ENCODE data around the gene PRMT5.

Gene PRMT5

DNA sequence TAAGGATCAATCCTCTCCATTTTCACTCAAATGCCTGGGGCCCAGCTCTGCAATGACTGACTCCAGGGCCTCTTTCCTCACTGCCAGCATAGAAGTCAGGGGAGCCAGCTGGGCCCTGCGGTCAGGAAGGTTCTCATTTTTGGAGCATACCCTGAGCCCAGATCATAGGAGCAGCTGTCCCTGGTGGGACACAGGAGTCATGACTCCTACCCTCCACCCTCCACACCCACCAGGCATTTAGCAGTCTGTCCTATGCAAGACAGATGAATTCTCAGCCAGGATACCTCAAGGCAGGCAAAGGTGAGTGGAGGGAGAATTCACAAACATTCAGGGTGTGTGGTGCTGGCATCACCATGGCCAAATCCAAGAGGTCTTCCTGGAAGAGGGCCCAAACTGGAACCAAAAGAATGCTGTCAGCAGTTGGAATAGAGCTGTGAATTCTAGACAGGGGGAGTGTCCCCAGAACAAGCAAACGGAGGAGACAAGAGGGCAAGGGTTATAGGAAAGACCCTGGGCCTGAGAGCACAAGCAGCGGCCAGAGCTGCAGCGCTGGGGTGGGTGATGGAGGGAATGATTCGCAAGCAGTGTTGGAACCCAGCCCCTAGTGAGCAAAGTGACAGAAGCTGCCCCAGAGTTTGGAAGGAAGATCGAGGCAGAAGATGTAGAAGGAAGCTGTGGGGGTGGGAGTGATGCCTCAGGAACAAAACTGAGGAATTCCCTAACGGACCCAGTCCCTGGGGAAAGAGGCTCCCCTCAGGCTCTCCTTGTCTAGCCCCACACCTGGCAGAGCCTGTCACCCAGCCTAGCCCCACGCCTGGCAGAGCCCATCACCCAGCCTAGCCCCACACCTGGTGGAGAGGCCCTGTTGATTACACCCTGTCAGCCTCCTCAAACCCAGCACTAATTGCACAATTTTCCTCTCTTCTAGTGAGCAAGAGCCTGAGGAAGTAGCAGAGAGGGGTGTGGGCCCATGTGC is 50.6 kb downstream of the PRMT5 start:
- DNase-seq (ENCODE audit: low spot score), result no peak

DNA sequence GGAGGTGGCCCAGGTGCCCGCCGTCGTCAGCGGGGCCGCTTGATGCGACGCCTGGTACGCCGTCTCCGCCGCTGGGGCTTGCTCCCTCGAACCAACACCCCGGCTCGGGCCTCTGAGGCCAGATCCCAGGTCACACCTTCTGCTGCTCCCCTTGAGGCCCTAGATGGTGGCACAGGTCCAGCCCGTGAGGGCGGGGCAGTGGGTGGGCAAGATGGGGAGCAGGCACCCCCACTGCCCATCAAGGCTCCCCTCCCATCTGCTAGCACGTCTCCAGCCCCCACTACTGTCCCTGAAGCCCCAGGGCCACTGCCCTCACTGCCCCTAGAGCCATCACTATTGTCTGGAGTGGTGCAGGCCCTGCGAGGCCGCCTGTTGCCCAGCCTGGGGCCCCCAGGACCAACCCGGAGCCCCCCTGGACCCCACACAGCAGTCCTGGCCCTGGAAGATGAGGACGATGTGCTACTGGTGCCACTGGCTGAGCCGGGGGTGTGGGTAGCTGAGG is 52.1 kb downstream of the PRMT5 start:
- no peak for DNase-seq (ENCODE audit: low spot score)

DNA sequence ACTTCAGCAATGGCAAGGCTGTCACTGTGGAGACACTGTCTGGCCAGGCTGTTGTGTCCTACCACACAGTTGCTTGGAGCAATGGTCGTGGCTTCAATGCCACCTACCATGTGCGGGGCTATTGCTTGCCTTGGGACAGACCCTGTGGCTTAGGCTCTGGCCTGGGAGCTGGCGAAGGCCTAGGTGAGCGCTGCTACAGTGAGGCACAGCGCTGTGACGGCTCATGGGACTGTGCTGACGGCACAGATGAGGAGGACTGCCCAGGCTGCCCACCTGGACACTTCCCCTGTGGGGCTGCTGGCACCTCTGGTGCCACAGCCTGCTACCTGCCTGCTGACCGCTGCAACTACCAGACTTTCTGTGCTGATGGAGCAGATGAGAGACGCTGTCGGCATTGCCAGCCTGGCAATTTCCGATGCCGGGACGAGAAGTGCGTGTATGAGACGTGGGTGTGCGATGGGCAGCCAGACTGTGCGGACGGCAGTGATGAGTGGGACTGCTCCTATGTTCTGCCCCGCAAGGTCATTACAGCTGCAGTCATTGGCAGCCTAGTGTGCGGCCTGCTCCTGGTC is 53.3 kb downstream of the PRMT5 start:
- no peak for DNase-seq (ENCODE audit: low spot score)

DNA sequence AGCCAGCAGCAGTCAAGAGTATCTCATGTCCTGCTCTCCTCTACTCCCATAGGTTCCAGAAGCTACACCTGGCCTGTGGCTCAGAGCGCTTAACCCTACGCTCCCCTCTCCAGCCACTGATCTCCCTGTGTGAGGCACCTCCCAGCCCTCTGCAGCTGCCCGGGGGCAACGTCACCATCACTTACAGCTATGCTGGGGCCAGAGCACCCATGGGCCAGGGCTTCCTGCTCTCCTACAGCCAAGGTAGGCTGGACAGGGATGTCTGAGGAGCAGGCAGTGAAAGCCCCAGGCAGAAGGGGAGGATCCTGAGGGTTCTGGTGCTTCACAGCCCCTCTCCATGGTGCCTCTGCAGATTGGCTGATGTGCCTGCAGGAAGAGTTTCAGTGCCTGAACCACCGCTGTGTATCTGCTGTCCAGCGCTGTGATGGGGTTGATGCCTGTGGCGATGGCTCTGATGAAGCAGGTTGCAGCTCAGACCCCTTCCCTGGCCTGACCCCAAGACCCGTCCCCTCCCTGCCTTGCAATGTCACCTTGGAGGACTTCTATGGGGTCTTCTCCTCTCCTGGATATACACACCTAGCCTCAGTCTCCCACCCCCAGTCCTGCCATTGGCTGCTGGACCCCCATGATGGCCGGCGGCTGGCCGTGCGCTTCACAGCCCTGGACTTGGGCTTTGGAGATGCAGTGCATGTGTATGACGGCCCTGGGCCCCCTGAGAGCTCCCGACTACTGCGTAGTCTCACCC is 54.0 kb downstream of the PRMT5 start:
- DNase-seq (ENCODE audit: low spot score), result no peak

DNA sequence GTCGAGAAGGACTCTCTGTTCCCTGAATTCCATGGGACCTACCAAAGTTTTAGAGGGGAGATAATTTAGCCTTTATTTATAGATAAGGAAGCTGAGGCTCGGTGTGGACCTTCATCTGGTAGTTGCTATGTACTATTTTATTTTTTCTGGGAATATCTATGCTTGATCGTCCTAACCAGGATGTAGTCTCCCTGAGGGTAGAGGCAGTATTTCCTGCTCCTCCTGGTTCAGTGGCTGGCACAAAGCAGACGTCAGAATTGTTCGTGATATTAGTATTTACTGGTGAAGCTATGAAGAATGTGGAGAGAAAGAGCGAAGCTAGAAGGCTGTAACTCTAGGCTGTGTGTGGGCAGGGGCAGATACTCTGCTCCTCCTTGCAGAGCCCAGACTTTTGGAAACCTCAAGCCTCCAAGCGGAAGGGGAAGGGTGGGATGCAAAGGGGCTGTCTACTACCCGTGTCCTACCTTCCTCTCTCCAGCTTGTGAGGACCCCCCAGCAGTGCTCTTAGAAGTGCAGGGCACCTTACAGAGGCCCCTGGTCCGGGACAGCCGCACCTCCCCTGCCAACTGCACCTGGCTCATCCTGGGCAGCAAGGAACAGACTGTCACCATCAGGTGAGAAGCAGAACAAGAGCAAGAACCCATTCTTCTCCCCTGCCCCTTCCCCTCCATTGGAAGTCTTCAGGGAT is 56.2 kb downstream of the PRMT5 start:
- DNase-seq (ENCODE audit: low spot score), result no peak

DNA sequence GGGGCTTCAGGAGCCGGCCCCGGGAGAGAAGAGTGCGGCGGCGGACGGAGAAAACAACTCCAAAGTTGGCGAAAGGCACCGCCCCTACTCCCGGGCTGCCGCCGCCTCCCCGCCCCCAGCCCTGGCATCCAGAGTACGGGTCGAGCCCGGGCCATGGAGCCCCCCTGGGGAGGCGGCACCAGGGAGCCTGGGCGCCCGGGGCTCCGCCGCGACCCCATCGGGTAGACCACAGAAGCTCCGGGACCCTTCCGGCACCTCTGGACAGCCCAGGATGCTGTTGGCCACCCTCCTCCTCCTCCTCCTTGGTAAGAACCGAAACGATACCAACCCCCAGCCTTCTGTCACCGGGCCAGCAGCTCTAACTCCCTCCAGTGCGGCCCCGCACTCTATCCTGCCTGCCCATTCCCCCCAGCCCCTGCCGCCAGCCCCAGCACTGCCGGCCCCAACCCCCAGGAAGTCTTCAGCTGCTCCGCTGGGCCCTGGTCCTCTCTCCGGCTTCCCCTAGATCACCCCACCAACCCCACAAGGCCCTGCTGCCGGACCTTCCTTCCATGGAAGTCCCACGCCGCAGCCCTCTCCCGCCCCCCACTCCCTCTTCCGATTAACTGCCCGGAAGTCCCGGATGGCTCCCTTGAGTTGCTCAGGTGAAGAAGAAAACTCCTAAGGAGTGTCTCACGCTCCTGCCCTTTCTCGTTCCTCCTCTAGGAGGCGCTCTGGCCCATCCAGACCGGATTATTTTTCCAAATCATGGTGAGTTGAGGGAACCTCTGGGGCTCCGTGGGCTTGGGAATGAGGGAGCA is 56.9 kb downstream of the PRMT5 start:
- DNase-seq (ENCODE audit: low spot score), result peak; percentile 78

DNA sequence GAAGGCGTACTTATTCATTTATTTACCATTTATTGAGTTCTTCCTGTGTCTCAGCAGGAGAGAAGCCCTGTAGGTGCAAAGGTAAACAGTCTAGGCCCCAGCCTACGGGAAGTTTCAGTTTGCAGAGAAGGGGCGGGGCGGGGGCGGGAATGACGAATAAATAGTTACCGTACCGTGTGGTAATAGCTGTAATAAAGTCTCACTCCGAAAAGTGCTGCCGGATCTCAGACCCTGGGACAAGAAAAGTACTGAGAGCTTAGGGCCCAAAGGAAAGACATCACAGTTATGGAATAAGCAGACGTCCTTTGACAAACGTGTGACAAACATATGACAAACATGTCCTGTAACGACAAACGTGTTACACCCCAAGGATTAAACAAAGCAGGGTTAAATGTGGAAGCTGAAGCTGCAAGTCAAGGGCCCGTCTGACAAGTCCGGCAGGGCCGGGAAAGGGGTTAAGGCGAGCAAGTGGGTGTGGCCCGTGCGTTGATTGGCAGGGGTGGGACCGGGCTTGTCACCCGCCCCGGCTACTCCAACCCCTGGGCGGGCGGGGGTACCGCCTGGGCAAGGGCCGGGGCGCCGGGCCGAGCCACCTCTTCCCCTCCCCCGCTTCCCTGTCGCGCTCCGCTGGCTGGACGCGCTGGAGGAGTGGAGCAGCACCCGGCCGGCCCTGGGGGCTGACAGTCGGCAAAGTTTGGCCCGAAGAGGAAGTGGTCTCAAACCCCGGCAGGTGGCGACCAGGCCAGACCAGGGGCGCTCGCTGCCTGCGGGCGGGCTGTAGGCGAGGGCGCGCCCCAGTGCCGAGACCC is 57.7 kb downstream of the PRMT5 start, which contains the start of gene LRP10:
Gene LRP10, plus strand, starts transcription at position 517 of the 809 bp plus-strand sequence. CDS start 564 bp downstream, outside the sequence.
- DNase-seq (ENCODE audit: low spot score), result peak; percentile 73

DNA sequence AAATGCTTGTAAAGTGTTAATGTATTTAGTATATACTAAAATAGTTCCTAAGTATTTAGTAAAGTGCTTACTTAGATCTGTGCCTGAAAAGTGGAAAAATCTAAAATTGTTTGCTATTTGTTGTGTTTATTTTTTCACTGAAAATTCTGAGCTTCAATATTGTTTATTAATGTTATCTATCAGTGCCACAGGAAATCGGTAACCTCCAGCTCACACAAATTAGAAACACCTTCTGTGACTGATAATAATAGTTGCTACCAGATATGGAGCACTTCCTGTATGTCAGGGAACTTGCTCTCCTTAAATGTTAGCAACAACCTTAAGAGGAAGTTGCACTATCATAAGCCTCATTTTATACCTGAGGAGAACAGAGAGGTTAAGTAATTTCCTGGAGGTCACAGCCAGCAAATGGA is 58.4 kb downstream of the PRMT5 start:
- no peak for DNase-seq (ENCODE audit: low spot score)
